Stimulated activated CD8-positive, alpha-beta memory T cell treated with anti-CD3 and anti-CD28 coated beads, Interleukin-7, amount 100 ng/mL, for 24 hours (primary cell): ENCODE results near the gene CNP.

Experiments used
- DNase-seq: peaks from one replicate; pipeline ENCODE4 v3.0.0-alpha.2; 2020; ENCODE audit warnings: low read depth

CNP gene

DNA sequence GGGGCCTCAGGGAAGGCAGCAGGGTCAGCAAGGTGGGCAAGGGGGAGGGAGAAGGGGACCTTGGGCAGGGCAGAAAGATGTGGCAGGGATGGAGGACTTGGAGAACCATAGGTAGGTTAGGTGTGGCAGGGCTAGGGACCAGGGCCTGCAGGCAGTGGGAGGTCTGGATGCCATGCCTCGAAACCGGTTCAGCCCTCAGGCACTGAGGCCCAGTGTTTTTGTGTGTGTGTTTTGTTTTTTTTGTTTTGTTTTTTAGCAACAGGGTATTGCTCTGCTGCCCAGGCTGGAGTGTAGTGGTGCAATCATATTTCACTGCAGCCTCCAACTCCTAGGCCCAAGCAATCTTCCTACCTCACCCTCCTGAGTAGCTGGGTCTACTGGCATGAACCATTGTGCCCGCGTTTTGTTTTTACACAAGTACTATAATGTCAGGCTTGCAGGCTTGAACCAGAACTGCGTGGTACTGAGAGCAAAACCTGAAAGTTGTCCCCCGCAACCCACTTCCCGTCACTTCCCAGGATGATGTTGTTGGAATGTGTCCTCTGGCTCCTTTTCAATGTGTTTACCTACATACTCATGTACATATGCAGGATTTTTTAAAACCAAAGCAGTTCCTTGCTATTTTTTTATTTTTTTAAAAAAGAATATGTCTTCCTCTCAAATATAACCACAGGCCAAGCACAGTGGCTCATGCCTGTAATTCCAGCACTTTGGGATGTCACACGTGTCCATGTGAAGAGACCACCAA, 23.8 kb upstream of the CNP start:
- DNase-seq, result no peak

DNA sequence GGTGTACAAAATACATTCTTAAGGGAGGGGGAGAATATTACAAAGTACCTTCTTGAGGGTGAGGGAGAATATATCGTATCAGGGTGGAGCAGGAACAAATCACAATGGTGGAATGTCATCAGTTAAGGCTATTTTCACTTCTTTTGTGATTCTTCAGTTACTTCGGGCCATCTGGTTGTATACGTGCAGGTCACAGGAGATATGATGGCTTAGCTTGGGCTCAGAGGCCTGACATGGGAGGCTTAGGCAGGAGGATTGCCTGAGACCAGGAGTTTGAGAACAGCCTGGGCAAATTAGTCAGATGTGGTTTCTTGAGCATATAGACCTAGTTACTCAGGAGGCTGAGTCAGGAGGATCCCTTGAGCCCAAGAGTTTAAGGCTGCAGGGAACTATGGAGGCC, 23.1 kb upstream of the CNP start:
- DNase-seq, result no peak

DNA sequence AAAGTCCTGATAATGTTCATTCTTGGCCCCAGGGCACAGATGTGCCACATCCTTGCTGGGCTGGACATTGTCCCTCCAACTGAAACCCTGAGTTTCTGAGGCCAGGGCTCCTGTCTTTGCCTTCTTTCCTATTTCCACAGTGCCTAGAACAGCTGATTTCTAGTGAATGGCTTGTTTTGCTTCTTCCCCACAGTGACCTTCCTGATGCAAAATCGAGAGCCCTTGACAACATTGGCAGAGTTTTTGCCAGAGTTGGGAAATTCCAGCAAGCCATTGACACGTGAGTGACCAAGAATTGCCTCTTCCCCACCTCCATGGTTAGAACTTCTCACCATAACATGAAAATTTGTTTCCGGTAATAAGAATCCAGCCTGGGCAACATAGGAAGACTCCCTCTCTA, 21.7 kb upstream of the CNP start:
- no peak for DNase-seq

DNA sequence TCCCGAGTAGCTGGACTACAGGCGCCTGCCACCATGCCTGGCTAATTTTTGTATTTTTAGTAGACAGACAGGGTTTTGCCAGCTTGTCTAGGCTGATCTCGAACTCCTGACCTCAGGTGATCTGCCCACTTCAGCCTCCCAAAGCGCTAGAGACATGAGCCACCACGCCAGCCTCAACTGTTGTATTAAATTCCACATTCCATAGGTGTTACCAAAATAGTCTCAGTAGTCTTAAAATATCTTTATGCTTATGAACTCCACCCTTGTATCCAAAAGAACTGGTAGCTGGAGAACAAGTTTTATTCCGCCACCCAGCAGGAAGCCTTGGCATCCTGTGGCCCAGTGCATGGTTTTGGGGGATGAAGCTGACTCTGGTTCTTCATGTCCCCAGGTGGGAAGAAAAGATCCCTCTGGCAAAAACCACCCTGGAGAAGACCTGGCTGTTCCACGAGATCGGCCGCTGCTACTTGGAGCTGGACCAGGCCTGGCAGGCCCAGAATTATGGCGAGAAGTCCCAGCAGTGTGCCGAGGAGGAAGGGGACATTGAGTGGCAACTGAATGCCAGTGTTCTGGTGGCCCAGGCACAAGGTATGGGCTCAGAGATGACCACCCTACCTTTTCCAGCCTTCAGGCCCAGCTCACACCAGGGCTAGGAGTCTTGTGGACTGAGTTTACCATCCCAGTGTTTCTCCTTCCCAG, 17.7 kb upstream of the CNP start:
- DNase-seq, result no peak

DNA sequence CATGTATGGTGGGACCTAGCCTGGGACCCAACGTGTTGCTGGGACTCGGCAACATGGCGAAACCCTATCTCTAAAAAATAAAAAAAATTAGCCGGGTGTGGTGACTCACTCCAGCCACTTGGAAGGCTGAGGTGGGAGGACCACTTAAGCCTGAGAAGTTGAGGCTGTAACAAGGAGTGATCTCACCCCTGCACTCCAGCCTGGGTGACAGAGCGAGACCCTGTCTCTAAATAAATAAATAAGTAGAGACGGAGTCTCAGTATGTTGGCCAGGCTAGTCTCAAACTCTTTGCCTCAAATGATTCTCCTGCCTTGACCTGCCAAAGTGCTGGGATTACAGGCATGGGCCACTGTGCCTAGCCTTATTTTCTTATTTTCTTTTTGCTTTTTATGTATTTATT, 10.1 kb upstream of the CNP start:
- no peak for DNase-seq

DNA sequence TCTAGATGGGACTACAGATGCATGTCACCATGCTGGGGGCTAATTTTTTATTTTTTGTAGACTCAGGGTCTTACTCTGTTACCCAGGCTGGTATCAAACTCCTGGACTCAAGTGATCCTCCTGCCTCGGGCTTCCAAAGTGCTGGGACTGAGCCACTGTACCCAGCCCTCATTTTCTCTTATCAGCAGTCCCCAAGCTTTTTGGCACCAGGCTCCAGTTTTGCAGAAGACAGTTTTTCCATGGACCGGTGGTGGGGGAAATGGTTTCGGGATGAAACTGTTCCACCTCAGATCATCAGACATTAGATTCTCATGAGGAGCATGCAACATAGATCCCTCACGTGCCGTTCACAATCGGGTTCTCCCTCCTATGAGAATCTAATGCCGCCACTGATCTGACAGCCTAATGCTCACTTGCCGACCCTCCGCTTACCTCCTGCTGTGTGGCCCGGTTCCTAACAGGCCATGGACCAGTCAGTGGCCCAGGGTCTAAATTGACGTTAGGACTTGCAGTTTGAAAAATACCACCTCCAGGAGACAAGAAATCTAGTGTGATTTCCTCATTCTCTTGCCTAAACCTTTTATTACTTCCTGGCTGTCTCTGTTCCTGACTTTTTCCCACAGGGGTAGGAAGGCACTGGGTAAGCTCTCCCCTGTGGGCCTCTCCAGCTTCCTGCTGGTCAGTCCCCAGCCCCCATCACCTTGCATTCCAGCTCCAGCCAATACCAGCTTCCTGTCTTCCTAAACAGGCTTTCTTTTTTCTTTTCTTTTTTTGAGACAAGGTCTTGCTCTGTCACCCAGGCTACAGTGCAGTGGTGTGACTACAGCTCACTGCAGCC, 9.3 kb upstream of the CNP start:
- no peak for DNase-seq

DNA sequence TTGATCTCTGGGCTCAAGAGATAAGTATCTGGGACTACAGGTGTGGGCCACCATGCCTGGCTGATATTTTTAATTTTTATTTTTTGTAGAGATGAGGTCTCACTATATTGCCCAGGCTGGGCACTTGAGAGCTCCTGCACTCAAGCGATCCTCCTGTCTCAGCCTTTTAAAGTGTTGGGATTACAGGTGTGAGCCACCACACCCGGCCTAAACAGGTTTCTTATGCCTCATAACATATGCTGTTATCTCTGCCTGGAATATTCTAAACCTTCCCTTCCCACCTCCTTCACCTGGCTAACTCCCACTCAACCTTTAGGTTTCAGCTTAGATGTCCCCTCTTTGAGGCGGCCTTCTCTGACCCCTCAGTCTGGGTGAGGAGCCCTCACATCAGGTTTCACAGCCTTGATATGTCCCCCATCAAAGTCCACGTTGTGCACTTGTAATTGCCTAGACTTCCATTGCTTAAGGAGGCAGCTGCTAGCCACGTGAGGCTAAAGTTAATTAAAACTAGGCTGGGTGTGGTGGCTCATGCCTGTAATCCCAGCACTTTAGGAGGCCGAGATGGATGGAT, 8.6 kb upstream of the CNP start:
- DNase-seq, result no peak

DNA sequence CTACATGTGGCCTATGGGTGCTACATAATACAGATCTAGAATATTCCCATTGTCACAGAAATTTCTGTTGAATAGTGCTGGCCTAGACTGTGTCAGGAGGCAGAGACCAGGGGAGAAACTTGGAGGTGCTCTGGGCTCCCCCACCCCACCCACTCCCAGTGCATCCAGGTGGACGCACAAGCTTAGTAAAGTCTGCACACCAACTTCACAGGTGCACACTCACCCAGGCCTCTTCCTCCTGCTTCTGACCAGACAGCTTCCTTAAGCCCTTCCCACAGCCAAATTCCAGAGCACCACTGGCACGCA, 7.6 kb upstream of the CNP start:
- DNase-seq, result no peak

DNA sequence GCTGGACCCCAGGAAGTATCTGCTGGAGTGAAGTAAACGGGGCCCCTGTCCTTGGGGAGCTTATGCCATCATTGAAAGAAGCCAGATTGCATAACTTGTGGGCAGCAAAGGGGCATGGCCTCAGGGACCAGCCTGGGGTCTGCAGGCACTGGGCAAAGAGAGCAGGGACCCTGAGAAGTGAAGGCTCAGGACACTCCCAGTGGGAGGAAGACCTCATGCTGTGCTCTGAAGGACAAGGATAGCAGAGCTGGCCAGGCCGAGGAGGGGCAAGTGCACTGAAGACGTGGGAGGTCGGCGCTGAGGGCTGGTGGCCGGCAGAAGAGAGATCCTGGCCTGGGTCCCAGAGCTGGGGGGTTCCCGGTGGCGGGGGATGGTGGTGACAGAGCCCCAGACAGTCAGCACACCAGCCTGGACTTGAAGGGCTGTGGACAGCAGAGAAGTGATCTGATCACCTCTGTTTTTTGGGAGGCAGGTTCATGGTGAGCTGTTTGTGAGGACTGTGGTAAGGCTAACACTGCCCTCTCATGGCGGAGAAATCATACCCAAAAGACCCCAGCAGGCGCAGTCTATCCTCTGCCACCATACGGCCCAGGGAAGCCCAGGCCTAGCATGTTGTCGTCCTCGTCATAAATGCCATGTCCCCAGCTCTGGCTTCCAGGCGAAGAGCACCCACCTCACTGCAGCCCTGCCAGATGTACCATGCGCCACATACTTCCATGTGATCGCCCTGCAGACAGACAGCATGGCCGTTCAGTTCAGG, 7.1 kb upstream of the CNP start:
- no peak for DNase-seq

DNA sequence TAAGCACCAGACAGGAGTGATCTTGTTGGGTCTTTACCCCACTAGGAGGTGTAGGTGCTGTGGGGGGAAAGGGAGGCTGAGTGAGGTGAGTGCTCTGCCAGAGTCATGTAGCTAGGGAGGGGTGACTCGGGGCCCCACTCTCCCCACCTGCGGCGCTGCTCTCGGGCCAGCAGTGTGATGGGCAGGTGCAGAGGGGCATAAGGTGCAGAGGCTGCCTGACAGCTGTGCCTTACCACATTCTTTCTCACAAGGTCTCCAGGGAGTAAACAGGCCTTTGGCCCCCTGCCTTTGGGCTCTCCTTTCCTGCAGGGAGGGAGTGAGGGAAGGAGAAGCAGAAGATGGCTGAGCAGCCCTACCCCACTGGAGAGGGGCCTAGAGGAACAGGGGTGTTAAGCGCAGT, 4.5 kb upstream of the CNP start:
- DNase-seq, result no peak

DNA sequence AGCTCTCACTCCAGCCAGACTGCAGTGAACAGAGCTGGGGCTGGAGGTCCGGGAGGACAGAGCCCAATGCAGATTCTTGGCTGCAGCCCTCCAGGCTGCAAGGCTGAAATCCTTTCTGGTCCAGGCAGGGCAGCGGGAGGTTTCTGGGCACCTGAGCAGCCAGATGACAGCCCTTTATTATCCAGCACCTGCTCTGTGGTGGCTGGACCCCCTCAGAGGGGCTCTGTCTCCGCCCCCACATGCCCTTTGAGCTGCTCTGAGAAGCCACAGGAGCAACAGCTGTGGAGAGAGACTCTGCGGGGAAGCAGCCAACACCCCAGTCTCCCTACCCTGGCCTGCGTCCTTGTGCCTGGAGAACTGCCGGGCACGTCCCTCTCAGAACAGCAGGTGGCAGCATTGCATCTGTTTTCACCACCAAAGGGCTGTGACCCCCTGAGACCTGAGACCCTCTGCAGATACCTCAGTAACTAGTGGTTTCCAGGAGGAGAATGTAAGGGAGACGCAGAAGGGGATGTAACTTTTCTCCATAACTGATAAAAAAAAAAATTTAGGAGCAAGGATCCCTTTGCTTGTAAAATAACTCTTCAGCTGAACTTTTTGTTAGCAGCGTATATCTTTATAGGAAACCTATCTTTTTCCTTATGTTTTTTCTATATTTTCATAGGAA, 3.7 kb upstream of the CNP start:
- DNase-seq, result peak; percentile 43

DNA sequence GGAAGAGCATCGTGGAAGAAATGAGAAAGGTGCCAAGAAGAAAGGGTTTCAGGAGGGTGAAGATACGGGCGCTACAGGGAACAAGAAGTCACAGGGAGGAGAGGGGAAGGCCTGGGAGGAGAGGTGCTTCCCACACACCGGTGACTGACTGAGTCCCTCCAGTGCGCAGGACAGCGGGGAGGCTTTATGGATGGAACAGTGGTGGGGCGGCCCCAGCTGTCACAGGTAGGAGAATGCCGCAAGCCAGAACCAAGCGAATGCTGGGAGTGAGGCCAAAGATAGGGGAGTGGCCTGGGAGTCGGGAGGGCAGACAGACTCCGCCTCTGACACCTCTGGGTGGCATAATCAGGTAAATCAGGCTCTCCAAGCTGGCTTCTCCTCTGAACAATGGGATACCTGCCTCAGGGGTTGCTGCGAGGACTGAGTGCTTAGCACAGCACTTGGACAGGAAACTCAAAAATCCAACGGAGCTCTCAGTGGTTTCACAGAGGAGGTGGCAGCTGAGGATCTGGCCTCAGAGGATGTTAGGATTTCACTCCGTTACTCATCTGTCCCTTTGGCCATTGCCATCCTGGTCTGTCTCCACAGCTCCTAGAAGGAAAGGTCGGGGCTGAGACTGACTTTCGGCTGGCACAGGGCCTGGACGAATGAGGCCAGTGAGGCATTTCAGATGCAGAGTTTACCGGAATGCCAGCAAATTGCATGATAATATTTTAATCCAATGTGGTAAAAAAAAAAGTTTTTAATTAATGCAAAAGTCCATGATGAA, 717 bp upstream of the CNP start:
- peak; percentile 35 for DNase-seq

DNA sequence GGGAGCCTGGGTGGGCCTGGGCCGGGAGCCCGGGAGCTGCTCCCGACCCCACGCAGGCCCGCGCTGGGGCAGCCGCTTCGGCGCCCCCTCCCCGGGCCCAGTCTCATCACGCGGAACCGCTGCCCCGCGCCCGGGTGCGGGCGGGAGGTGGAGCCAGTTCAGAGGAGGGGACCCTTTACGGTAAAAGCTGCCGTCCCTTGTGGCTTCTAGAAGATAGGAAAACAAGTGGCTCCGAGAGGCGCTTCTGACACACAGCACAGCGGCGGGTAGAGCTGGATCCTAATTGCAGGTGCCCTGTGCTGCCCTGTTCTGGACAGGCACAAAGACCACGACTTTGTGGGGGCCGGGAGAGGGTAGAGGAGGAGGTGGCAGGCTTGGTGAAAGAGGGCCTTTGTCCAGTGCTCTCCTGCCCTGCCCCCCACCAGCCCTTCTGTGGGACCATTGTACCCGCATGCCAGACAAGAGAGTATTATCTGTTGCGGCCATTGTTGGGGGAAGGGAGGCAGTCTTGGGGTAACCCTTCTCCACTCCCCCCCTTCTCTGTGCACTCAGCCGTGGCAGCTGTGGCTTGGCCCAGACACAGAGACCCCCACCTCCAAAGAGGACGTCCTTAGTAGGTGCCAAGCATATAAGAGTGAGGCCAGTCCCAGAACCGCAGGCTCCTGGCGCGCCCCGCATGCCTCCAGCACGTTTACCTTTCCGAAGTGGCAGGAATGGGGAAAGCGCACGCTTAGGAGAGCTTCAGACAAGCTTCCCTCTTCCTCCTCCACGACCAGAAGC, 736 bp downstream of the CNP start:
- no peak for DNase-seq

DNA sequence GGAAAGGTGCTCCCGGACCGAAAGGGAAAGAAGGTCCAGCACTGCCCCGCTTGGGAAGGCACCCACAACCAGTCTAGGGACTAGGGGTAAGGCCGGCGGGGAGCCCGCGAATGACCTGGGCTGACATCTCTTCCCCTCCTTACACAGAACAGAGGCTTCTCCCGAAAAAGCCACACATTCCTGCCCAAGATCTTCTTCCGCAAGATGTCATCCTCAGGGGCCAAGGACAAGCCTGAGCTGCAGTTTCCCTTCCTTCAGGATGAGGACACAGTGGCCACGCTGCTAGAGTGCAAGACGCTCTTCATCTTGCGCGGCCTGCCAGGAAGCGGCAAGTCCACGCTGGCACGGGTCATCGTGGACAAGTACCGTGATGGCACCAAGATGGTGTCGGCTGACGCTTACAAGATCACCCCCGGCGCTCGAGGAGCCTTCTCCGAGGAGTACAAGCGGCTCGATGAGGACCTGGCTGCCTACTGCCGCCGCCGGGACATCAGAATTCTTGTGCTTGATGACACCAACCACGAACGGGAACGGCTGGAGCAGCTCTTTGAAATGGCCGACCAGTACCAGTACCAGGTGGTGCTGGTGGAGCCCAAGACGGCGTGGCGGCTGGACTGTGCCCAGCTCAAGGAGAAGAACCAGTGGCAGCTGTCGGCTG, 1.5 kb downstream of the CNP start:
- no peak for DNase-seq

DNA sequence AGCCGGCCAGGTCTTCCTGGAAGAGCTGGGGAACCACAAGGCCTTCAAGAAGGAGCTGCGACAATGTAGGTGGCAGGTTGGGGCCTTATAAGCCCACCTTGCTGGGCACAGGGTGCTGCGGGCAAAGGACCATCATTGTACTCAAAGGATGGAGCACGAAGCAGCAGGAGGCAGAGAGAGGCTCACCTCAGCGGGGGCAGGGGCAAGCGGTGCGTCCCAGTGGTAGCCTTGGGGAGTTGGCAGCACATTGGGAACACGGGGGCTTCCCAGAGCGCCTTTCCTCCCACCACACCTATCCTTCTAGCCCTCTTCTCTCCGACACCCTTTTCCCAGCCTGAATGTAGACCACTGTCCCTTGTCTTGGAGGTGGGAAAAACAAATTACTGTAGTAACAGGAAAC, 2.1 kb downstream of the CNP start:
- no peak for DNase-seq

DNA sequence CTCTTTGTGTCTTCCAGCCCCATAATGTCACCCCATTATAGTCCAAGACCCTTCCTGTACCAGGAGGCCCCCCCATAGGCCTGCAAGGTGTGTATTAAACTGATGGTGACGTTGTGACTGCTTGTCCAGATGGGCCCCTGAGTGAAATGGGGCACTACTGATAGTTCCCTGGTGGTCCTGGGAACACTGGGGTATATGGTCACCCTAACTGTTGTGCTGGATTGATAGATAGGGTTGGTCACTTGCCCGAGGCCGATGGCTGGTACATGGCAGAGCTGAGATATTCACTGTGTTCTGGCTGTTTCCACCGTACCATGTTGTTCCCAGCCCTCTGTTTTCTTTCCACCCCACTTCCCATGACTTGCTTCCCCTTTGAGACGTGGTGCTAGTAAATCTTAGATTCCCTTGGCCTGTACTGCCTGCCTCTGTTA, 4.3 kb downstream of the CNP start:
- DNase-seq, result no peak

DNA sequence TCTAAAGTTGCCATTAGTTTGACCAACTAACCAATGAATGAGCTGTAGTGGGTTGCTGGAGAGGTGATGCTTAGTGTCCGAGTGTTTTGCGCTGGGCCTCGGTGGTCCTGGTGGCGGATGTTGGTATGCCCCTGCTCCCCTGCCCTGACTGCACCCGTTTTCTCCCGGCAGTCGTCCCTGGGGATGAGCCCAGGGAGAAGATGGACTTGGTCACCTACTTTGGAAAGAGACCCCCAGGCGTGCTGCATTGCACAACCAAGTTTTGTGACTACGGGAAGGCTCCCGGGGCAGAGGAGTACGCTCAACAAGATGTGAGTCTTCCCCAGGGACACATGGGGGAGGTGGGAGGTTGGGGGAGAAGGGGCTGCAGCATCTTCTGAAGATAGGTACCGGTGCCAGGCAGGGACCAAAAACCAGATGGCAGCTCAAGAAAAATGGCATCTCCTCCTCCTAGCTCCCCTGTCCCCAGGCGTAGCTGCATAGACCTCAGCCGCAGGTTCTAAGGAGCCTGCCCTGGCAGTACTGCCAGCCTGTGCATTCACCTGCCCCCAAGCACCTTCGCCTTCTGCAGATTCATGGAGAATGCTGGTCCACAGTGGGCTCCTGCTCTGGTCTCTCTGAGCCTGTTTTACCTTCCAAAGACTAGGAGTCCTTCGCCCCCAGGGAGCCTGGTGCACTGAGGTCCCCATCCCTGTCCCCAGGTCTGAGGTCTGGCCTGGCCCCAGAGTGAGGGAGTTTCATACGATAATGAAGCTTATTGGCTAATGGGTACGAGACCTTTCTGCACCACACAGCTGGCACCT, 5.3 kb downstream of the CNP start:
- DNase-seq, result no peak

DNA sequence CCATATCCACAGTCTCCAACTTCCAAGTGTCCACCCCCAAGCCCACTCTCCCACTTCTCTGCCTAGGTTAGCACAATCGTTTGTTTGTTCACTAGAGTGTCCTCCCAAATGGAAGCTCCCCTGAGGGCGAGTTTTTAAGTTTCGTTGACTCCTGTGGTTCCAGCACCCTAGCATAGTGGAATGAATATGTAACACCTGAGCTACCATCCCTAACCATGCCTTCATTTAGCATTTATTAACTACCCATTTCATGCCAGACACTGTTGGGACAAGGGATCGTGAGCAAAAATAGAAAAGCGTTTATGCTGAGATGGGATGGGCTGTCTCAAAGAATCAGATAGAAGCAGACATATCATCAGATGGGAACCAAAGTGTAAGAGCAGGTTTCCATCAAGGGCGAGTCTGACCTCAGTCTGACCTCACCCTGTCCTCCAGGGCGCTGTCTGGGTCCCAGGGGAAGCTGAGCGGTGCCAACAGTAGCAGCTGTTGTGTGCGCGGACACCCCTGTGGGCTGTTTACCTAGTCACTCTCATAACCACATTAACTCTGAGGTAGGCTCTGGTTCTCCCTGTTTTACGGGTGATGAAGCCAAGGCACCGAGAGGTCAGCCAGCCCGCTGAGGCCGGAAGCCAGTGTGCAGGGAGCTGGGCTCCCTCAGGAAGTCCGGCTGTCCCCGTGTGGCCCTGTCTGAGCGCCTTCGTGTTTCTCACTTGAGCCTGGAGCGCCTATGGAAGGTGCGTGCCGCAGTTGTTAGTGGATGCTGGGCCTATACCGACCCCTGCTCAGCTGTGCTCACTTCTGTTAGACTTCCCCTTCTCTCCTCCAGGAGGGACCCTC, 6.2 kb downstream of the CNP start:
- no peak for DNase-seq
